HG03520 (cell line): ENCODE data around the gene NUP153.
"Not testable (repeated sequence)": the region's sequence is repeated elsewhere in the genome, so short reads cannot be mapped to it uniquely, and the experiment has no call there.

Experiments
- ATAC-seq: cut with Tn5 transposase; IDR thresholded peaks from one replicate; pipeline ENCODE4 v1.9.1; 2021; ENCODE audit warnings: mild to moderate bottlenecking, moderate library complexity; ENCODE audit not compliant: unreplicated experiment

Gene NUP153

GRCh38 chr6:17621003-17621402 is 85.7 kb downstream of the NUP153 start:
- peak; percentile 69 for ATAC-seq

- no peak for ATAC-seq
Measured at GRCh38 chr6:17615794-17616193, 90.9 kb downstream of the NUP153 start.

- ATAC-seq = no peak
Measured at GRCh38 chr6:17612048-17612447, 94.7 kb downstream of the NUP153 start.

GRCh38 chr6:17610835-17611234 is 95.9 kb downstream of the NUP153 start:
- ATAC-seq = no peak

- no peak for ATAC-seq
Measured at GRCh38 chr6:17606606-17607005, 100.1 kb downstream of the NUP153 start.

GRCh38 chr6:17602888-17603287 is 103.8 kb downstream of the NUP153 start:
- ATAC-seq = no peak

- no peak for ATAC-seq
Measured at GRCh38 chr6:17601386-17601703, 105.4 kb downstream of the NUP153 start.

- peak; percentile 54 for ATAC-seq
Measured at GRCh38 chr6:17600527-17601385, 106.0 kb downstream of the NUP153 start.

GRCh38 chr6:17599877-17600526 is 106.7 kb downstream of the NUP153 start, which contains the start of gene FAM8A1:
Gene FAM8A1 (plus strand): TSS chr6:17600302. CDS start chr6:17600410, 108 bp downstream.
- peak; percentile 79 for ATAC-seq

GRCh38 chr6:17596085-17596484 is 110.6 kb downstream of the NUP153 start:
- ATAC-seq = no peak

GRCh38 chr6:17593246-17593645 is 113.5 kb downstream of the NUP153 start:
- ATAC-seq = no peak

GRCh38 chr6:17591287-17591686 is 115.4 kb downstream of the NUP153 start:
- no peak for ATAC-seq

GRCh38 chr6:17589406-17590096 is 117.2 kb downstream of the NUP153 start:
- ATAC-seq = peak; percentile 39

- no peak for ATAC-seq
Measured at GRCh38 chr6:17588011-17588410, 118.7 kb downstream of the NUP153 start.

GRCh38 chr6:17586623-17587022 is 120.1 kb downstream of the NUP153 start:
- not testable (repeated sequence) for ATAC-seq

GRCh38 chr6:17585766-17586490 is 120.8 kb downstream of the NUP153 start:
- no peak for ATAC-seq

GRCh38 chr6:17584241-17584803 is 122.4 kb downstream of the NUP153 start:
- ATAC-seq = peak; percentile 44

- ATAC-seq = no peak
Measured at GRCh38 chr6:17583811-17584210, 122.9 kb downstream of the NUP153 start.

- not testable (repeated sequence) for ATAC-seq
Measured at GRCh38 chr6:17581282-17581681, 125.4 kb downstream of the NUP153 start.

GRCh38 chr6:17580518-17581048 is 126.1 kb downstream of the NUP153 start:
- ATAC-seq = peak; percentile 56
